Activated T-helper 2 cell treated with anti-CD3 and anti-CD28 coated beads, Interferon-gamma antibody, Interleukin-2, Interleukin-4, amounts not matched to agents 10 μg/mL and 5 μg/mL and 100 μg/mL, durations not matched to agents 14 hours and 24 hours and 36 hours (primary cell): ENCODE results near the gene PDK2. TPM values are rescaled to one million over a fixed set of nuclear protein-coding genes. Genes with fewer than 3 reads are reported as not detected.
"Not testable (repeated sequence)": the region's sequence is repeated elsewhere in the genome, so short reads cannot be mapped to it uniquely, and the experiment has no call there.

Experiments
- DNase-seq: peaks from one replicate; pipeline ENCODE4 v3.0.0; 2021; ENCODE audit warnings: low spot score
- H3K27ac Mint-ChIP-seq: one replicate; pipeline ENCODE4 v1.8.0; 2021; ENCODE audit warnings: mixed read lengths
- H3K27me3 Mint-ChIP-seq: one replicate; pipeline ENCODE4 v1.8.0; 2021; ENCODE audit warnings: low read depth, mixed read lengths
- H3K36me3 Mint-ChIP-seq: one replicate; pipeline ENCODE4 v1.8.0; 2021; ENCODE audit warnings: low read depth, mixed read lengths
- H3K4me1 Mint-ChIP-seq: one replicate; pipeline ENCODE4 v1.8.0; 2021; ENCODE audit warnings: low read depth, mixed read lengths
- H3K4me3 Mint-ChIP-seq: one replicate; pipeline ENCODE4 v1.8.0; 2021; ENCODE audit warnings: low read depth, mild to moderate bottlenecking, moderate library complexity, mixed read lengths
- H3K9me3 Mint-ChIP-seq: one replicate; pipeline ENCODE4 v1.8.0; 2021; ENCODE audit warnings: mixed read lengths
- intact Hi-C: fragments of 100-400 bp; cut with micrococcal nuclease; formaldehyde crosslinking; loops from one replicate; pipeline ENCODE4 v1.15.1; 2023
- total RNA-seq: library from RNA; stranded (reverse); gene quantifications from 2 replicates; pipeline ENCODE4 v1.2.3, GENCODE V29; 2022

PDK2 gene
- total RNA-seq, 1 donor from 2014 or later, result 11.0 TPM

- H3K9me3 Mint-ChIP-seq, H3K36me3 Mint-ChIP-seq, intact Hi-C loops, DNase-seq, H3K27ac Mint-ChIP-seq, H3K4me3 Mint-ChIP-seq, H3K27me3 Mint-ChIP-seq: not testable (repeated sequence)
- peaks cover 10% of the 10 kb centered on the region for H3K4me1 Mint-ChIP-seq
These were observed 33.5 kb upstream of the PDK2 start for GRCh38 chr17:50061713-50062045.

- Mint-ChIP-seq H3K4me1 (peaks cover 3% of the 10 kb centered on the region), H3K36me3 (no peaks in the 10 kb centered on the region), H3K27ac (no peak overlapping the region), H3K27me3 (peaks cover 8% of the 10 kb centered on the region), H3K4me3 (no peak overlapping the region), H3K9me3 (no peaks in the 10 kb centered on the region)
- intact Hi-C loops, result no loop called here
- no peak for DNase-seq
These were observed 32.6 kb upstream of the PDK2 start for GRCh38 chr17:50062293-50063243.

- Mint-ChIP-seq H3K27ac (no peak overlapping the region), H3K4me3 (no peak overlapping the region), H3K9me3 (no peaks in the 10 kb centered on the region), H3K4me1 (no peaks in the 10 kb centered on the region), H3K36me3 (no peaks in the 10 kb centered on the region), H3K27me3 (peaks cover under 1% of the 10 kb centered on the region)
- no peak for DNase-seq
- intact Hi-C loops, result no loop called here
These were observed 31.4 kb upstream of the PDK2 start for GRCh38 chr17:50063561-50064252.

GRCh38 chr17:50064253-50065001, 30.7 kb upstream of the PDK2 start:
- no peak overlapping the region for H3K27ac Mint-ChIP-seq
- DNase-seq, result no peak
- intact Hi-C loops, result no loop called here

GRCh38 chr17:50065056-50065455, 30.1 kb upstream of the PDK2 start:
- DNase-seq, result no peak
- intact Hi-C loops, result no loop called here
- Mint-ChIP-seq H3K4me1 (no peaks in the 10 kb centered on the region), H3K9me3 (no peaks in the 10 kb centered on the region), H3K36me3 (no peaks in the 10 kb centered on the region), H3K27me3 (no peaks in the 10 kb centered on the region), H3K27ac (no peak overlapping the region), H3K4me3 (no peak overlapping the region)

More at GRCh38 chr17:50064253-50065001, 30.7 kb upstream of the PDK2 start:
- Mint-ChIP-seq H3K27me3 (no peaks in the 10 kb centered on the region), H3K4me3 (no peak overlapping the region), H3K36me3 (no peaks in the 10 kb centered on the region), H3K4me1 (no peaks in the 10 kb centered on the region), H3K9me3 (no peaks in the 10 kb centered on the region)

- Mint-ChIP-seq H3K27me3 (no peaks in the 10 kb centered on the region), H3K4me1 (no peaks in the 10 kb centered on the region), H3K36me3 (no peaks in the 10 kb centered on the region), H3K9me3 (no peaks in the 10 kb centered on the region), H3K27ac (no peak overlapping the region), H3K4me3 (no peak overlapping the region)
- no peak for DNase-seq
- intact Hi-C loops, result no loop called here
These were observed 28.2 kb upstream of the PDK2 start for GRCh38 chr17:50066995-50067394.

GRCh38 chr17:50067996-50068395, 27.2 kb upstream of the PDK2 start:
- H3K36me3 Mint-ChIP-seq, result no peaks in the 10 kb centered on the region
- H3K27me3 Mint-ChIP-seq, result no peaks in the 10 kb centered on the region
- H3K9me3 Mint-ChIP-seq, result no peaks in the 10 kb centered on the region
- no peak for DNase-seq
- no peaks in the 10 kb centered on the region for H3K4me1 Mint-ChIP-seq
- no peak overlapping the region for H3K27ac Mint-ChIP-seq
- intact Hi-C loops, result no loop called here
- no peak overlapping the region for H3K4me3 Mint-ChIP-seq

- intact Hi-C loops, result no loop called here
- no peak overlapping the region for H3K4me3 Mint-ChIP-seq
- H3K27ac Mint-ChIP-seq, result no peak overlapping the region
- no peaks in the 10 kb centered on the region for H3K9me3 Mint-ChIP-seq
- H3K4me1 Mint-ChIP-seq, result no peaks in the 10 kb centered on the region
- no peaks in the 10 kb centered on the region for H3K27me3 Mint-ChIP-seq
- H3K36me3 Mint-ChIP-seq, result no peaks in the 10 kb centered on the region
- DNase-seq, result no peak
These were observed 24.1 kb upstream of the PDK2 start for GRCh38 chr17:50070908-50071680.

- Mint-ChIP-seq H3K36me3 (no peaks in the 10 kb centered on the region), H3K9me3 (no peaks in the 10 kb centered on the region), H3K27ac (no peak overlapping the region), H3K4me1 (no peaks in the 10 kb centered on the region), H3K4me3 (no peak overlapping the region), H3K27me3 (no peaks in the 10 kb centered on the region)
- no peak for DNase-seq
- intact Hi-C loops, result no loop called here
These were observed 23.5 kb upstream of the PDK2 start for GRCh38 chr17:50071692-50072091.

- intact Hi-C loops, result no loop called here
These were observed 23.0 kb upstream of the PDK2 start for GRCh38 chr17:50072130-50072529.

GRCh38 chr17:50072925-50073324, 22.2 kb upstream of the PDK2 start:
- DNase-seq, result no peak
- no peak overlapping the region for H3K4me3 Mint-ChIP-seq
- H3K4me1 Mint-ChIP-seq, result no peaks in the 10 kb centered on the region
- H3K9me3 Mint-ChIP-seq, result no peaks in the 10 kb centered on the region
- H3K36me3 Mint-ChIP-seq, result no peaks in the 10 kb centered on the region
- intact Hi-C loops, result no loop called here
- H3K27me3 Mint-ChIP-seq, result no peaks in the 10 kb centered on the region
- no peak overlapping the region for H3K27ac Mint-ChIP-seq

More at GRCh38 chr17:50072130-50072529, 23.0 kb upstream of the PDK2 start:
- no peaks in the 10 kb centered on the region for H3K36me3 Mint-ChIP-seq
- H3K27ac Mint-ChIP-seq, result no peak overlapping the region
- no peak overlapping the region for H3K4me3 Mint-ChIP-seq
- H3K27me3 Mint-ChIP-seq, result no peaks in the 10 kb centered on the region
- H3K9me3 Mint-ChIP-seq, result no peaks in the 10 kb centered on the region
- no peak for DNase-seq
- no peaks in the 10 kb centered on the region for H3K4me1 Mint-ChIP-seq

GRCh38 chr17:50074227-50074626, 20.9 kb upstream of the PDK2 start:
- no peaks in the 10 kb centered on the region for H3K27me3 Mint-ChIP-seq
- DNase-seq, result no peak
- no peak overlapping the region for H3K4me3 Mint-ChIP-seq
- H3K27ac Mint-ChIP-seq, result no peak overlapping the region
- no peaks in the 10 kb centered on the region for H3K4me1 Mint-ChIP-seq
- intact Hi-C loops, result no loop called here
- no peaks in the 10 kb centered on the region for H3K36me3 Mint-ChIP-seq
- no peaks in the 10 kb centered on the region for H3K9me3 Mint-ChIP-seq
